IMR-90 (cell line): Measurements from ENCODE around the gene DPP10.

Experiments used
- NFE2L2 ChIP-seq: fragments of 150-350 bp; IDR thresholded peaks from 2 replicates; pipeline ENCODE4 v1.6.1; 2016; ENCODE audit warnings: low read depth, mild to moderate bottlenecking, low read length
- TF ChIP-seq, protein P1 (sequence below): conservative IDR thresholded peaks from 2 replicates; pipeline ENCODE4 v1.5.1; 2012; ENCODE audit warnings: mild to moderate bottlenecking, low read depth, low read length, improper control_type of control experiment

DNA sequence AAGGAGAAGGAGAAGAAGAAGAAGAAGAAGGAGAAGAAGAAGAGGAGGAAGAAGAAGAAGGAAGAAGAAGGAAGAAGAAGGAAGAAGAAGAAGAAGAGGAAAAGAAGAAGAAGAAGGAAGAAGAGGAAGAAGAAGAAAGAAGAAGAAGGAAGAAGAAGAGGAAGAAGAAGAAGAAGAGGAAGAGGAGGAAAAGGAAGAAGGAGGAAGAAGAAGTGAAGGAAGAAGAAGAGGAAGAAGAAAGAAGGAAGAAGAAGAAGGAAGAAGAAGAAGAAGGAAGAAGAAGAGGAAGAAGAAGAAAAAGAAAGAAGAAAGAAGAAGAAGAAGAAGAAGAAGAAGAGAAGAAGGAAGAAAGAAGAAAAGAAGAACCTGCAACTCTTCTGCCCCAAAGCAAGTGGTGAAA lies 942.0 kb downstream of the DPP10 start:
- no peak for TF ChIP-seq NFE2L2
- TF ChIP-seq, protein P1, sequence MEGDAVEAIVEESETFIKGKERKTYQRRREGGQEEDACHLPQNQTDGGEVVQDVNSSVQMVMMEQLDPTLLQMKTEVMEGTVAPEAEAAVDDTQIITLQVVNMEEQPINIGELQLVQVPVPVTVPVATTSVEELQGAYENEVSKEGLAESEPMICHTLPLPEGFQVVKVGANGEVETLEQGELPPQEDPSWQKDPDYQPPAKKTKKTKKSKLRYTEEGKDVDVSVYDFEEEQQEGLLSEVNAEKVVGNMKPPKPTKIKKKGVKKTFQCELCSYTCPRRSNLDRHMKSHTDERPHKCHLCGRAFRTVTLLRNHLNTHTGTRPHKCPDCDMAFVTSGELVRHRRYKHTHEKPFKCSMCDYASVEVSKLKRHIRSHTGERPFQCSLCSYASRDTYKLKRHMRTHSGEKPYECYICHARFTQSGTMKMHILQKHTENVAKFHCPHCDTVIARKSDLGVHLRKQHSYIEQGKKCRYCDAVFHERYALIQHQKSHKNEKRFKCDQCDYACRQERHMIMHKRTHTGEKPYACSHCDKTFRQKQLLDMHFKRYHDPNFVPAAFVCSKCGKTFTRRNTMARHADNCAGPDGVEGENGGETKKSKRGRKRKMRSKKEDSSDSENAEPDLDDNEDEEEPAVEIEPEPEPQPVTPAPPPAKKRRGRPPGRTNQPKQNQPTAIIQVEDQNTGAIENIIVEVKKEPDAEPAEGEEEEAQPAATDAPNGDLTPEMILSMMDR = no peak
